Trophoblast cell (in vitro differentiated cells and primary cell): ENCODE measurements around the gene GGT6.

ENCODE experiments used
- DNase-seq, 2 donors: peaks; one replicate each; pipeline ENCODE4 v3.0.0-alpha.2; 2016
- H2AFZ ChIP-seq: 2 replicates; pipeline ENCODE4 v1.6.1; 2013; ENCODE audit warnings: low read length, moderate library complexity, mild to moderate bottlenecking; ENCODE audit not compliant: insufficient read depth, poor library complexity
- H2AK5ac ChIP-seq: 2 replicates; pipeline ENCODE4 v1.6.1; 2013; ENCODE audit warnings: mild to moderate bottlenecking, low read length
- H2BK120ac ChIP-seq: 2 replicates; pipeline ENCODE4 v1.6.1; 2013; ENCODE audit warnings: low read length, mild to moderate bottlenecking, moderate library complexity; ENCODE audit not compliant: insufficient read depth, poor library complexity
- H2BK12ac ChIP-seq: 2 replicates; pipeline ENCODE4 v1.6.1; 2013; ENCODE audit warnings: mild to moderate bottlenecking, low read length, moderate library complexity
- H2BK5ac ChIP-seq: 2 replicates; pipeline ENCODE4 v1.6.1; 2013; ENCODE audit warnings: low read length, low read depth, moderate library complexity, mild to moderate bottlenecking; ENCODE audit not compliant: poor library complexity
- H3K14ac ChIP-seq: 2 replicates; pipeline ENCODE4 v1.6.1; 2013; ENCODE audit warnings: mild to moderate bottlenecking, low read length
- H3K18ac ChIP-seq: 2 replicates; pipeline ENCODE4 v1.6.1; 2013; ENCODE audit warnings: mild to moderate bottlenecking, low read length
- H3K23ac ChIP-seq: 2 replicates; pipeline ENCODE4 v1.6.1; 2013; ENCODE audit warnings: low read length
- H3K27ac ChIP-seq: 2 replicates; pipeline ENCODE4 v1.5.1; 2013; ENCODE audit warnings: low read depth, mild to moderate bottlenecking, inconsistent platforms, low read length, moderate library complexity
- H3K27me3 ChIP-seq: 2 replicates; pipeline ENCODE4 v1.6.1; 2013; ENCODE audit warnings: inconsistent platforms, mild to moderate bottlenecking, low read length, moderate library complexity; ENCODE audit not compliant: insufficient read depth
- H3K36me3 ChIP-seq, 2 experiments: 1 replicate in 1 of 2; 2 replicates in 1 of 2; pipeline ENCODE4 v1.6.1; 2013; ENCODE audit warnings: low read length in 2 of 2, mild to moderate bottlenecking in 2 of 2, moderate library complexity in 1 of 2; ENCODE audit not compliant: insufficient read depth in 2 of 2, control insufficient read depth in 1 of 2
- H3K4ac ChIP-seq: 2 replicates; pipeline ENCODE4 v1.6.1; 2013; ENCODE audit warnings: low read depth, mild to moderate bottlenecking, low read length, moderate library complexity
- H3K4me1 ChIP-seq, 2 experiments: 1 replicate in 1 of 2; 2 replicates in 1 of 2; pipeline ENCODE4 v1.6.1; 2013; ENCODE audit warnings: low read length in 2 of 2, mild to moderate bottlenecking in 2 of 2, moderate library complexity in 1 of 2; ENCODE audit not compliant: insufficient read depth in 2 of 2, control insufficient read depth in 1 of 2
- H3K4me2 ChIP-seq: 2 replicates; pipeline ENCODE4 v1.6.1; 2013; ENCODE audit warnings: inconsistent platforms, mild to moderate bottlenecking, low read length, moderate library complexity
- H3K4me3 ChIP-seq: 2 replicates; pipeline ENCODE4 v1.5.1; 2013; ENCODE audit warnings: mild to moderate bottlenecking, low read depth, low read length, inconsistent platforms
- H3K79me1 ChIP-seq: one replicate; pipeline ENCODE4 v1.6.1; 2013; ENCODE audit warnings: low read length
- H3K79me2 ChIP-seq: 2 replicates; pipeline ENCODE4 v1.6.1; 2013; ENCODE audit warnings: low read length, mild to moderate bottlenecking; ENCODE audit not compliant: control insufficient read depth, insufficient read depth, poor library complexity
- H3K9ac ChIP-seq: 2 replicates; pipeline ENCODE4 v1.6.1; 2013; ENCODE audit warnings: mild to moderate bottlenecking, low read length
- H3K9me3 ChIP-seq: 2 replicates; pipeline ENCODE4 v1.6.1; 2013; ENCODE audit warnings: low read depth, mild to moderate bottlenecking, control low read depth, inconsistent platforms, low read length; ENCODE audit not compliant: insufficient read depth
- H4K12ac ChIP-seq: 2 replicates; pipeline ENCODE4 v1.6.1; 2013; ENCODE audit warnings: low read depth, mild to moderate bottlenecking, low read length, moderate library complexity
- H4K8ac ChIP-seq: 2 replicates; pipeline ENCODE4 v1.6.1; 2013; ENCODE audit warnings: low read depth, mild to moderate bottlenecking, low read length, moderate library complexity
- H4K91ac ChIP-seq: one replicate; pipeline ENCODE4 v1.6.1; 2013; ENCODE audit warnings: low read depth, mild to moderate bottlenecking, low read length, moderate library complexity
- WGBS: extraction: QIAGEN DNeasy Blood & Tissue Kit; methylation state at CpG from one replicate; pipeline ENCODE4 v1.1.7; 2013; ENCODE audit warnings: missing lambda C conversion rate; ENCODE audit not compliant: insufficient read length, insufficient coverage; ENCODE audit errors: extremely low coverage; 5-methylcytosine and 5-hydroxymethylcytosine counted together

GGT6 gene

GRCh38 chr17:4602041-4602440, 41.7 kb upstream of the GGT6 start:
- H3K27me3 ChIP-seq, result no peaks in the 10 kb centered on the region
- no CpG with 5 or more reads among the region's 5 CpGs for WGBS

DNA sequence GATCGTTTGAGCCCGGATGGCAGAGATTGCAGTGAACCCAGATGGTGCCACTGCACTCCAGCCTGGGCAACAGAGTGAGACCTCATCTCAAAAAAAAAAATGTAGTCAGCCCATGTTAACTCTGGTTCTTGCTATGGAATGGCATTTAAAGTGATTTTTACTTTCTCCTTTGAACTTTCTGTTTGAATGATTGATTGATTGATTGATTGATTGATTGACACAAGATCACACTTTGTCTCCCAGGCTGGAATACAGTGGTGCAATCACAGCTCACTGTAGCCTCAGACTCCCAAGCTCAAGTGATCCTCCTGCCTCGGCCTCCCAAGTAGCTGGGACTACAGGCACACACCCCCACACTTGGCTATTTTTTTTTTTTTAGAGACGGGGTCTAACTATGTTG, 40.9 kb upstream of the GGT6 start:
- H2BK12ac ChIP-seq, result no peak overlapping the region
- peaks cover 25% of the 10 kb centered on the region for H3K79me1 ChIP-seq
- no peak overlapping the region for H4K8ac ChIP-seq
- no peak overlapping the region for H3K23ac ChIP-seq
- peak overlapping the region; percentile 85 for H4K91ac ChIP-seq
- no peak overlapping the region for H3K4ac ChIP-seq
- no peak overlapping the region for H2AK5ac ChIP-seq
- H3K18ac ChIP-seq, result no peak overlapping the region
- peak overlapping the region; percentile 85 for H3K27ac ChIP-seq
- H2AFZ ChIP-seq, result no peak overlapping the region
- no peak overlapping the region for H3K14ac ChIP-seq
- peak overlapping the region; percentile 34 for H2BK5ac ChIP-seq
- peak overlapping the region; percentile 47 for H2BK120ac ChIP-seq
- no peak overlapping the region for H4K12ac ChIP-seq
- H3K36me3 ChIP-seq, result peaks cover 45 to 47% of the 10 kb centered on the region in 2 experiments
- H3K4me1 ChIP-seq, result peaks cover 45 to 49% of the 10 kb centered on the region in 2 experiments
- H3K9me3 ChIP-seq, result peaks cover 2% of the 10 kb centered on the region
- no CpG with 5 or more reads among the region's 4 CpGs for WGBS
- H3K4me2 ChIP-seq, result no peak overlapping the region
- peaks cover 5% of the 10 kb centered on the region for H3K79me2 ChIP-seq
- H3K9ac ChIP-seq, result no peak overlapping the region
- H3K27me3 ChIP-seq, result no peaks in the 10 kb centered on the region
- H3K4me3 ChIP-seq, result no peak overlapping the region
- DNase-seq, result no peak

More at GRCh38 chr17:4602041-4602440, 41.7 kb upstream of the GGT6 start:
- Histone ChIP-seq H3K23ac (no peak overlapping the region), H3K27ac (no peak overlapping the region), H3K79me1 (peaks cover 25% of the 10 kb centered on the region), H3K14ac (no peak overlapping the region), H2BK12ac (no peak overlapping the region), H3K9ac (no peak overlapping the region), H4K12ac (no peak overlapping the region), H4K8ac (no peak overlapping the region), H3K4me1 (peaks cover 44 to 47% of the 10 kb centered on the region in 2 experiments), H2AFZ (no peak overlapping the region), H3K9me3 (peaks cover 2% of the 10 kb centered on the region), H2AK5ac (no peak overlapping the region), H3K18ac (no peak overlapping the region), H4K91ac (no peak overlapping the region), H3K79me2 (peaks cover 5% of the 10 kb centered on the region), H3K4ac (no peak overlapping the region), H3K4me3 (no peak overlapping the region), H2BK5ac (no peak overlapping the region), H2BK120ac (no peak overlapping the region), H3K4me2 (no peak overlapping the region), H3K36me3 (peaks cover 41 to 43% of the 10 kb centered on the region in 2 experiments)
- no peak for DNase-seq

DNA sequence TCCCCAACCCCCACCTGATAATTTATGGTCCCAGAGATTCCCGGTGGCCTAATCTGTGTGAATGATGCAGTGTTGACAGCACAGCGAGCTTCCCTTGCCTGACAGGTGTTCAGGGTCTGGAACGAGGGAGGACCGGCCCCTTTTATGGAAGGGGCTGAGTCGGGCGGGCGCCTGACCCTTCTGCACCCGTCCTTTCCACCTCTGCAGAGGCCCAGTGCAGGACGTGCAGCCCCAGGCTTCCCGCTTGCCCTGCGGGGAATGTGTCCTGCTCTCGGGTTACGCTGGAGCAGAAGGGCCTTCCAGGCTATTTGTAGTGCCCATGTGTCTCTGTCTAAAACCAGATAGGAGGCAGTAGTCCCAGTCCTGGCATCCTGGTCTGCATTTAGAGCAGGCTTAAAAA, 40.2 kb upstream of the GGT6 start:
- peak overlapping the region; percentile 17 for H2BK5ac ChIP-seq
- H3K4me1 ChIP-seq, result peaks cover 43 to 47% of the 10 kb centered on the region in 2 experiments
- H2BK120ac ChIP-seq, result peak overlapping the region; percentile 47
- peak overlapping the region; percentile 7 for H3K4me2 ChIP-seq
- no peaks in the 10 kb centered on the region for H3K27me3 ChIP-seq
- no CpG with 5 or more reads among the region's 13 CpGs for WGBS
- H3K4me3 ChIP-seq, result no peak overlapping the region
- H3K36me3 ChIP-seq, result peaks cover 46 to 47% of the 10 kb centered on the region in 2 experiments
- peaks cover 5% of the 10 kb centered on the region for H3K79me2 ChIP-seq
- H3K4ac ChIP-seq, result no peak overlapping the region
- peak overlapping the region; percentile 85 for H3K27ac ChIP-seq
- no peak overlapping the region for H3K23ac ChIP-seq
- no peak overlapping the region for H3K9ac ChIP-seq
- no peak overlapping the region for H3K18ac ChIP-seq
- H3K9me3 ChIP-seq, result no peaks in the 10 kb centered on the region
- H2AFZ ChIP-seq, result no peak overlapping the region
- DNase-seq, result no peak
- no peak overlapping the region for H4K8ac ChIP-seq
- H2AK5ac ChIP-seq, result no peak overlapping the region
- no peak overlapping the region for H3K14ac ChIP-seq
- H4K91ac ChIP-seq, result peak overlapping the region; percentile 85
- no peak overlapping the region for H4K12ac ChIP-seq
- no peak overlapping the region for H2BK12ac ChIP-seq
- peaks cover 25% of the 10 kb centered on the region for H3K79me1 ChIP-seq

GRCh38 chr17:4599505-4600281, 39.3 kb upstream of the GGT6 start:
- no peak overlapping the region for H3K4me3 ChIP-seq
- peak overlapping the region; percentile 72 for H3K4ac ChIP-seq
- DNase-seq, result no peak
- peaks cover 49 to 53% of the 10 kb centered on the region in 2 experiments for H3K4me1 ChIP-seq
- H3K27me3 ChIP-seq, result no peaks in the 10 kb centered on the region
- H3K9me3 ChIP-seq, result no peaks in the 10 kb centered on the region
- peak overlapping the region; percentile 48 for H2AFZ ChIP-seq
- peaks cover 8% of the 10 kb centered on the region for H3K79me2 ChIP-seq
- H3K27ac ChIP-seq, result peak overlapping the region; percentile 93
- peak overlapping the region; percentile 67 for H4K8ac ChIP-seq
- H3K18ac ChIP-seq, result peak overlapping the region; percentile 79
- peak overlapping the region; percentile 66 for H2BK12ac ChIP-seq
- H3K14ac ChIP-seq, result peak overlapping the region; percentile 81
- no CpG with 5 or more reads among the region's 25 CpGs for WGBS
- H2BK120ac ChIP-seq, result peak overlapping the region; percentile 98
- H3K23ac ChIP-seq, result no peak overlapping the region
- no peak overlapping the region for H3K9ac ChIP-seq
- peak overlapping the region; percentile 15 for H4K12ac ChIP-seq
- H3K4me2 ChIP-seq, result peak overlapping the region; percentile 28
- H3K36me3 ChIP-seq, result peaks cover 48 to 50% of the 10 kb centered on the region in 2 experiments
- H4K91ac ChIP-seq, result peak overlapping the region; percentile 98
- peaks cover 31% of the 10 kb centered on the region for H3K79me1 ChIP-seq
- H2AK5ac ChIP-seq, result peak overlapping the region; percentile 81
- peak overlapping the region; percentile 86 for H2BK5ac ChIP-seq
